HCT116 (cell line): ENCODE results near the gene SMAD7. TPM values are rescaled to one million over a fixed set of nuclear protein-coding genes. Genes with fewer than 3 reads are reported as not detected.

Source experiments
- ATAC-seq: fragments of 200-7000 bp; cut with Tn5 transposase; 2 replicates; pipeline ENCODE4 v1.9.1; 2020; ENCODE audit warnings: mild to moderate bottlenecking, moderate library complexity
- BruUV-seq: library from RNA; stranded (reverse); fragments of 400-500 nt; replicated peaks from 2 replicates; lab custom pipeline; 2021; lab: Mats Ljungman, UMichigan
- CTCF ChIA-PET: fragments of 300-600 bp; sonication (Branson Sonifier 250); formaldehyde crosslinking; loops from one replicate; lab custom pipeline; 2021; ENCODE audit warnings: antibody characterized with exemption; lab: Charles Lee
- POLR2A ChIA-PET: fragments of 300-600, 350-600 bp; sonication (Branson Sonifier 250); formaldehyde crosslinking; loops from one replicate; lab custom pipeline; 2021; ENCODE audit warnings: antibody characterized with exemption; lab: Charles Lee
- RAD21 ChIA-PET, 2 experiments: fragments of 300-600 bp; sonication (Branson Sonifier 250); formaldehyde crosslinking; loops; one replicate each; lab custom pipeline; 2023; ENCODE audit warnings: low total read pairs in 2 of 2; ENCODE audit not compliant: uncharacterized antibody in 2 of 2, unreplicated experiment in 2 of 2, low non-redundant PET in 1 of 2; lab: Charles Lee
- DNase-seq: peaks from one replicate; pipeline ENCODE4 v3.0.0-alpha.2; 2010; ENCODE audit warnings: low read depth, low spot score
- H2AFZ ChIP-seq: fragments of 200-600 bp; shearing (Covaris generic), sonication (generic); 2 replicates; pipeline ENCODE4 v1.6.1; 2017; ENCODE audit warnings: low read depth, mixed run types, mixed read lengths, antibody characterized with exemption, low read length; ENCODE audit not compliant: poor library complexity, severe bottlenecking
- H3K27ac ChIP-seq: 2 replicates; pipeline ENCODE4 v1.5.1; 2012; ENCODE audit warnings: low read depth, low read length
- H3K27me3 ChIP-seq: fragments of 200-600 bp; sonication (generic); 2 replicates; pipeline ENCODE4 v1.6.1; 2016; ENCODE audit warnings: mixed run types, low read length, mixed read lengths; ENCODE audit not compliant: insufficient read depth
- H3K36me3 ChIP-seq, 2 experiments: fragments of 200-500 bp in 1 of 2; fragments of 200-600 bp in 1 of 2; sonication (Bioruptor generic) in 1 of 2; sonication (generic) in 1 of 2; 2 replicates each; pipeline versions ENCODE4 v1.5.1 to v1.6.1; 2014 to 2016; ENCODE audit warnings: low read length in 2 of 2, inconsistent platforms in 1 of 2, mixed read lengths in 1 of 2, mixed run types in 1 of 2; ENCODE audit not compliant: insufficient read depth in 2 of 2, control insufficient read depth in 1 of 2
- H3K4me1 ChIP-seq, 2 experiments: fragments of 200-600 bp in 1 of 2; sonication (generic) in 1 of 2; 2 replicates each; pipeline versions ENCODE4 v1.5.1 to v1.6.1; 2012 to 2017; ENCODE audit warnings: low read length in 2 of 2, inconsistent platforms in 1 of 2, mild to moderate bottlenecking in 1 of 2, mixed read lengths in 1 of 2, mixed run types in 1 of 2, moderate library complexity in 1 of 2; ENCODE audit not compliant: insufficient read depth in 2 of 2, control insufficient read depth in 1 of 2
- H3K4me2 ChIP-seq: fragments of 200-600 bp; sonication (generic); 2 replicates; pipeline ENCODE4 v1.6.1; 2017; ENCODE audit warnings: mixed run types, low read length, mixed read lengths
- H3K4me3 ChIP-seq, 2 experiments: fragments of 200-600 bp in 1 of 2; sonication (generic) in 1 of 2; replicated peaks in 1 of 2; 2 replicates each; pipeline ENCODE4 v1.5.1; 2011 to 2016; ENCODE audit warnings: low read length in 2 of 2, control low read depth in 1 of 2, low read depth in 1 of 2, mild to moderate bottlenecking in 1 of 2, mixed read lengths in 1 of 2, mixed run types in 1 of 2
- H3K79me2 ChIP-seq: fragments of 200-600 bp; sonication (generic); 2 replicates; pipeline ENCODE4 v1.6.1; 2017; ENCODE audit warnings: mild to moderate bottlenecking, mixed run types, low read length, moderate library complexity, mixed read lengths; ENCODE audit not compliant: insufficient read depth
- H3K9ac ChIP-seq: fragments of 200-600 bp; sonication (generic); 2 replicates; pipeline ENCODE4 v1.6.1; 2016; ENCODE audit warnings: low read length, mixed read lengths
- H3K9me2 ChIP-seq: fragments of 200-600 bp; sonication (generic), shearing (Covaris generic); 2 replicates; pipeline ENCODE4 v1.6.1; 2017; ENCODE audit warnings: mixed run types, mild to moderate bottlenecking, moderate library complexity; ENCODE audit not compliant: insufficient read depth
- H3K9me3 ChIP-seq, 2 experiments: fragments of 200-500 bp in 1 of 2; fragments of 200-600 bp in 1 of 2; sonication (Bioruptor generic) in 1 of 2; sonication (generic) in 1 of 2; 2 replicates each; pipeline ENCODE4 v1.6.1; 2014 to 2017; ENCODE audit warnings: low read length in 2 of 2, mixed read lengths in 2 of 2, inconsistent platforms in 1 of 2, low read depth in 1 of 2, mild to moderate bottlenecking in 1 of 2, mixed run types in 1 of 2, moderate library complexity in 1 of 2; ENCODE audit not compliant: control insufficient read depth in 1 of 2, insufficient read depth in 1 of 2
- H4K20me1 ChIP-seq: fragments of 200-600 bp; sonication (generic), shearing (Covaris generic); 2 replicates; pipeline ENCODE4 v1.6.1; 2017; ENCODE audit warnings: mixed run types, mild to moderate bottlenecking, moderate library complexity; ENCODE audit not compliant: insufficient read depth
- CEBPB ChIP-seq: IDR thresholded peaks from 2 replicates; pipeline ENCODE4 v1.6.1; 2012; ENCODE audit warnings: low read depth
- EGR1 ChIP-seq: IDR thresholded peaks from 2 replicates; pipeline ENCODE4 v1.6.1; 2012; ENCODE audit warnings: low read depth
- EZH2 ChIP-seq: fragments of 200-600 bp; sonication (generic); IDR thresholded peaks from 2 replicates; pipeline ENCODE4 v1.6.1; 2017; ENCODE audit warnings: antibody characterized with exemption, mixed run types
- FOSL1 ChIP-seq: IDR thresholded peaks from 2 replicates; pipeline ENCODE4 v1.6.1; 2012; ENCODE audit warnings: low read depth
- JUND ChIP-seq: IDR thresholded peaks from 2 replicates; pipeline ENCODE4 v1.6.1; 2012
- POLR2A ChIP-seq: IDR thresholded peaks from 2 replicates; pipeline ENCODE4 v1.7.0; 2011; ENCODE audit warnings: borderline replicate concordance; ENCODE audit not compliant: insufficient read depth, insufficient read length; ENCODE audit errors: extremely low read depth
- SIN3A ChIP-seq: IDR thresholded peaks from 2 replicates; pipeline ENCODE4 v1.6.1; 2012; ENCODE audit warnings: low read depth
- SP1 ChIP-seq: IDR thresholded peaks from 2 replicates; pipeline ENCODE4 v1.6.1; 2012; ENCODE audit warnings: low read depth
- TCF7L2 ChIP-seq: IDR thresholded peaks from 2 replicates; pipeline ENCODE4 v1.7.0; 2011; ENCODE audit warnings: borderline replicate concordance, inconsistent platforms; ENCODE audit not compliant: insufficient read depth, insufficient read length; ENCODE audit errors: extremely low read depth
- YY1 ChIP-seq: IDR thresholded peaks from 2 replicates; pipeline ENCODE4 v1.6.1; 2011; ENCODE audit warnings: low read length, low read depth, moderate library complexity, mild to moderate bottlenecking; ENCODE audit not compliant: insufficient replicate concordance; ENCODE audit errors: extremely low read depth
- intact Hi-C: fragments of 100-400 bp; cut with micrococcal nuclease; formaldehyde crosslinking; loops from 2 replicates; pipeline ENCODE4 v1.10.0; 2022
- total RNA-seq: library from RNA; stranded (reverse); gene quantifications from one replicate; pipeline ENCODE4 v1.2.1, GENCODE V29; 2021; ENCODE audit not compliant: unreplicated experiment
- TF ChIP-seq, protein P1 (sequence below): IDR thresholded peaks from 2 replicates; pipeline ENCODE4 v1.6.1; 2012; ENCODE audit warnings: low read depth

The SMAD7 gene
- total RNA-seq, 1 experiment from 2014 or later, result 7.2 TPM

GRCh38 chr18:48934723-48935432 is 15.9 kb downstream of the SMAD7 start:
- DNase-seq (no peak), ATAC-seq (no peak)
- Histone ChIP-seq H3K9me2 (no peaks in the 10 kb centered on the region), H2AFZ (no peak overlapping the region), H3K36me3 (no peaks in the 10 kb centered on the region), H3K4me1 (peaks cover 70 to 79% of the 10 kb centered on the region in 2 experiments), H3K27me3 (peaks cover 4% of the 10 kb centered on the region; the same call in 1 of the 2 replicates), H3K9me3 (no peaks in the 10 kb centered on the region), H4K20me1 (peaks cover 4% of the 10 kb centered on the region; the same call in 1 of the 2 replicates), H3K79me2 (peaks cover 17% of the 10 kb centered on the region; the same call in 1 of the 2 replicates), H3K4me2 (no peak overlapping the region), H3K27ac (no peak overlapping the region), H3K9ac (no peak overlapping the region), H3K4me3 (no peak overlapping the region)
- TF ChIP-seq, protein P1, sequence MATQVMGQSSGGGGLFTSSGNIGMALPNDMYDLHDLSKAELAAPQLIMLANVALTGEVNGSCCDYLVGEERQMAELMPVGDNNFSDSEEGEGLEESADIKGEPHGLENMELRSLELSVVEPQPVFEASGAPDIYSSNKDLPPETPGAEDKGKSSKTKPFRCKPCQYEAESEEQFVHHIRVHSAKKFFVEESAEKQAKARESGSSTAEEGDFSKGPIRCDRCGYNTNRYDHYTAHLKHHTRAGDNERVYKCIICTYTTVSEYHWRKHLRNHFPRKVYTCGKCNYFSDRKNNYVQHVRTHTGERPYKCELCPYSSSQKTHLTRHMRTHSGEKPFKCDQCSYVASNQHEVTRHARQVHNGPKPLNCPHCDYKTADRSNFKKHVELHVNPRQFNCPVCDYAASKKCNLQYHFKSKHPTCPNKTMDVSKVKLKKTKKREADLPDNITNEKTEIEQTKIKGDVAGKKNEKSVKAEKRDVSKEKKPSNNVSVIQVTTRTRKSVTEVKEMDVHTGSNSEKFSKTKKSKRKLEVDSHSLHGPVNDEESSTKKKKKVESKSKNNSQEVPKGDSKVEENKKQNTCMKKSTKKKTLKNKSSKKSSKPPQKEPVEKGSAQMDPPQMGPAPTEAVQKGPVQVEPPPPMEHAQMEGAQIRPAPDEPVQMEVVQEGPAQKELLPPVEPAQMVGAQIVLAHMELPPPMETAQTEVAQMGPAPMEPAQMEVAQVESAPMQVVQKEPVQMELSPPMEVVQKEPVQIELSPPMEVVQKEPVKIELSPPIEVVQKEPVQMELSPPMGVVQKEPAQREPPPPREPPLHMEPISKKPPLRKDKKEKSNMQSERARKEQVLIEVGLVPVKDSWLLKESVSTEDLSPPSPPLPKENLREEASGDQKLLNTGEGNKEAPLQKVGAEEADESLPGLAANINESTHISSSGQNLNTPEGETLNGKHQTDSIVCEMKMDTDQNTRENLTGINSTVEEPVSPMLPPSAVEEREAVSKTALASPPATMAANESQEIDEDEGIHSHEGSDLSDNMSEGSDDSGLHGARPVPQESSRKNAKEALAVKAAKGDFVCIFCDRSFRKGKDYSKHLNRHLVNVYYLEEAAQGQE, result no peak
- TF ChIP-seq JUND (no peak), POLR2A (no peak), EGR1 (no peak), EZH2 (no peak), FOSL1 (no peak), SP1 (no peak), TCF7L2 (no peak), SIN3A (no peak), CEBPB (no peak), YY1 (no peak)
- ChIA-PET POLR2A (no interaction called here), RAD21 (no interaction called here), CTCF (no interaction called here)
- BruUV-seq, result no TSS peak
- intact Hi-C loops, result no loop called here
